ENCODE measurements around the gene S100A8. TPM values are rescaled to one million over a fixed set of nuclear protein-coding genes. Genes with fewer than 3 reads are reported as not detected.

The S100A8 gene
- total RNA-seq, 1 experiment from 2014 or later = not detected

DNA sequence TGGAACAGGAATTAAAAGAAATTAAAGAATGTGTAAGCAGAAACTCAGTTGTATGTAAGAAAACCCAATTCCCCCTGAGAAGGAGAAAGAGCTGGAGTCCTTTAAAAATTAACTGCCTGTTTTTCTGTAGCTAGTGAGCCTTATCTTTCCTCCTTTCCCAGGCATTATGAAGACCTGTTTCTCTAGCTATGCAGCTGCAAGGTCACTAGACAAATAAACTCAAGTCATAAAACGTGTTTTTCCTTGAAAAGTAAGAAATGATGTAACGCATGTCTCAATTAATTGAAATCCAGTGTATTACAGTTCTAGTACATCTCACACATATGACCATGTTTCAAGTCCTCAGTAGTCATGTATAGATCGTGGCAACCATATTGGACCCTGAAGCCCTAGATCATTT, 20.7 kb downstream of the S100A8 start:
- Histone ChIP-seq H3K4me3 (ENCODE audit: low read depth in 2 of 2, low read length in 2 of 2) (no peak overlapping the region), H3K9me3 (ENCODE audit: control insufficient read depth, insufficient read depth, low read depth, low read length) (no peaks in the 10 kb centered on the region), H3K27me3 (ENCODE audit: control insufficient read depth, insufficient read depth, low read length) (peaks cover 4% of the 10 kb centered on the region; the same call in 1 of the 2 replicates), H3K4me1 (ENCODE audit: control insufficient read depth, insufficient read depth, low read length) (no peaks in the 10 kb centered on the region), H3K36me3 (ENCODE audit: control insufficient read depth, insufficient read depth, low read length) (no peaks in the 10 kb centered on the region), H3K27ac (ENCODE audit: low read length) (no peak overlapping the region)
- CTCF ChIA-PET = no interaction called here
- POLR2A ChIA-PET = no interaction called here
- BruUV-seq (replicated peaks) = no TSS peak
- DNase-seq (ENCODE audit: low read depth, low spot score) = no peak
- intact Hi-C loops (cut with micrococcal nuclease; ENCODE audit: unreplicated experiment) (no loop called here), in situ Hi-C loops (cut with HindIII; ENCODE audit: low pct_unique_long_range_greater_than_20kb, low sequenced_read_pairs) (loop anchor here (25.0 kb wide), 1 partner anchor 242 kb away; the partner anchor contains the start of genes S100A14 and S100A16)
- no peak for ATAC-seq
- TF ChIP-seq POLR2AphosphoS5 (IDR thresholded peaks at IDR 0.05; ENCODE audit: low read depth, low read length) (no peak), TCF7L2 (IDR thresholded peaks at IDR 0.05; ENCODE audit: low read depth, low read length) (no peak), CTCF (IDR thresholded peaks at IDR 0.05) (no peak), REST (IDR thresholded peaks at IDR 0.05; ENCODE audit: insufficient read depth in 1 of 2, low read depth in 2 of 2, low read length in 1 of 2) (no peak), SIN3A (IDR thresholded peaks at IDR 0.05; ENCODE audit: borderline replicate concordance, insufficient read depth, low read depth, low read length) (no peak)

DNA sequence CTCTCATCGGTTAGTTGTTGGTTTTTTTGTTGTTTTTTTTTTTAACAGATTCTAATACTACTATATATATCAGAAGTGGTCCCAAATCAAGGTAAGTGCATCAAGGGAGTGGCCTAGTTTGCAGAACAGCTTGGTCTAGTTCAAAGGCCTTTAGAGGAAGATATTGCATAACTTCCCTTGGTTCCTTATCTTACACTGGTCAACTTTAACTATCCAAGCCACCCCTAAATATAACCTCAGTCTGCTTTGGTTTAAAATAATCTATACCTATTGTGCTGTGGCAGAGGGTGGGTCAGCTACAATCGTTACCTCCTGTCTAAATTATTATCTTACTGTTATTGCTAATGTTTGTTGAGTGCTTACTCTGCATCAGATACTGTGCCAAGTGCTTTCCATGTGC, 22.4 kb downstream of the S100A8 start:
- no peaks in the 10 kb centered on the region for H3K36me3 ChIP-seq (ENCODE audit: control insufficient read depth, insufficient read depth, low read length)
- CTCF ChIA-PET = interaction anchor here (0.7 kb wide), 1 partner anchor 126 kb away, joined by 4 read pairs; no protein-coding TSS in a partner anchor
- DNase-seq (ENCODE audit: low read depth, low spot score) = no peak

More for the DNA sequence above, 22.4 kb downstream of the S100A8 start:
- TF ChIP-seq SIN3A (IDR thresholded peaks at IDR 0.05; ENCODE audit: borderline replicate concordance, insufficient read depth, low read depth, low read length) = no peak
- TF ChIP-seq POLR2AphosphoS5 (IDR thresholded peaks at IDR 0.05; ENCODE audit: low read depth, low read length) = no peak
- TF ChIP-seq TCF7L2 (IDR thresholded peaks at IDR 0.05; ENCODE audit: low read depth, low read length) = no peak
- TF ChIP-seq REST (IDR thresholded peaks at IDR 0.05; ENCODE audit: insufficient read depth in 1 of 2, low read depth in 2 of 2, low read length in 1 of 2) = no peak
- TF ChIP-seq CTCF (IDR thresholded peaks at IDR 0.05) = no peak
- Histone ChIP-seq H3K27me3 (ENCODE audit: control insufficient read depth, insufficient read depth, low read length) (no peaks in the 10 kb centered on the region), H3K9me3 (ENCODE audit: control insufficient read depth, insufficient read depth, low read depth, low read length) (no peaks in the 10 kb centered on the region), H3K4me1 (ENCODE audit: control insufficient read depth, insufficient read depth, low read length) (no peaks in the 10 kb centered on the region), H3K4me3 (ENCODE audit: low read depth in 2 of 2, low read length in 2 of 2) (no peak overlapping the region), H3K27ac (ENCODE audit: low read length) (no peak overlapping the region)
- in situ Hi-C loops (cut with HindIII; ENCODE audit: low pct_unique_long_range_greater_than_20kb, low sequenced_read_pairs) = loop anchor here (25.0 kb wide), 1 partner anchor 244 kb away; the partner anchor contains the start of genes S100A14 and S100A16
- no peak for ATAC-seq
- intact Hi-C loops (cut with micrococcal nuclease; ENCODE audit: unreplicated experiment) = no loop called here
- BruUV-seq (replicated peaks) = no TSS peak
- POLR2A ChIA-PET = no interaction called here
